Cerebellar cortex (tissue), 1 donor: ENCODE data around the gene MINDY4.

Experiments used
- DNase-seq: peaks from one replicate; pipeline ENCODE4 v3.0.0-alpha.2; 2015; ENCODE audit warnings: low spot score

MINDY4 gene

DNA sequence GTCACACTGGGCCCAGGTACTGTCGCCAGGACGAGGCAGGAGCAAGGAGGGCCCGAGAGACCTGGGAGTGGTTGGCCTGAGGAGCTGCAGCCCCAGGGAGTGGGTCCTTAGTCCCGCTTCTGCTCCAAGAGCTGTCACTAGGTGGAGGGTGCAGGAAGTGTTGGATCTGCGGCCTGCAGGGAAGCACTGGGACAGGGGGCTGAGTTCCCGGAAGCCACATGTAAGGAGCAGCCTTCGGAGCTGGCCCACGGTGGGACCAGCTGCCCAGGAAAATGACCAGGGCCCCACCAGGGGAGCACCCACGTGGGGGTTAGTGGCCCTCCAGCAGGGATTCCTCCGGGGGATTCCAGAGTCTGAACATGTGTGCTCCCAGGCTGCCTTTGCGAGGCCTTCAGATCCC is 131.2 kb downstream of the MINDY4 start:
- DNase-seq: no peak

DNA sequence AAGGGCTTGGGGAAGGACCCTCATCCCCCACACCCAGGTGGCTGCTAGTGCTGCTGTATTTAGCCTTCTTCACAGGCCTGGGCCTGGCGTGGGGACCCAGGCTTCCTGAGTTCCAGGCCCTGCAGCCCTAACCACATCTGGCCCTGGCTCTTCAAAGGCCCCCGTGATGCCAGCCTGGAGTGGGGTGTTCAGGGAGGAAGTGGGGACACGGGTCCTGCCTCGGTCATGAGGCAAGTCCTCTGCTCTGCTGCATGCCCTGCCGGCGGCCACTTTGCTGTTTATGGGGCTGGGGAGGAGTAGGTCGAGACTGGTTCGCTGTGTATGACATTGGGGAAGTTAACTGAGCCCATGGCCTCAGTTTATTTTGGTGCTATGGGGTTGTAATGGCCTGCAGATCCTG is 131.9 kb downstream of the MINDY4 start:
- no peak for DNase-seq

DNA sequence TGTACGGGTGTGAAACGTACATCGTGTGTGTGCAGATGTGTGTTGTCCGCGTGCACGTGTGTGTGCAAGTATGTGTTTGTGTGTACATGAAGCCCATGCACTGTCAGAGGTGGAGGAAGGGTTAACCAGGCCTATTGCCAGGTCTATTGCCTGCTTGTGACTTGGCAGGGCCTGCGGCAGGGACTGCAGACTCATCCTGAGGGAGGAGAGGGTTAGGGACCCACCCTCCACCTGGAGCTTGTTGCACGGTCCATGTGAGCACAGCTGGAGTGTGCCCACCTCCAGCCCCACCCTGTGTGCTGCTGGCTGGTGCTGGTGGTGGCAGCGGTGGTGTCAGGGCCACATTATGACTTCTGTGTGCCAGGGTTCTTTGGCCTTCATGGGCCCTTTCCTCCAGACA is 133.3 kb downstream of the MINDY4 start:
- no peak for DNase-seq

DNA sequence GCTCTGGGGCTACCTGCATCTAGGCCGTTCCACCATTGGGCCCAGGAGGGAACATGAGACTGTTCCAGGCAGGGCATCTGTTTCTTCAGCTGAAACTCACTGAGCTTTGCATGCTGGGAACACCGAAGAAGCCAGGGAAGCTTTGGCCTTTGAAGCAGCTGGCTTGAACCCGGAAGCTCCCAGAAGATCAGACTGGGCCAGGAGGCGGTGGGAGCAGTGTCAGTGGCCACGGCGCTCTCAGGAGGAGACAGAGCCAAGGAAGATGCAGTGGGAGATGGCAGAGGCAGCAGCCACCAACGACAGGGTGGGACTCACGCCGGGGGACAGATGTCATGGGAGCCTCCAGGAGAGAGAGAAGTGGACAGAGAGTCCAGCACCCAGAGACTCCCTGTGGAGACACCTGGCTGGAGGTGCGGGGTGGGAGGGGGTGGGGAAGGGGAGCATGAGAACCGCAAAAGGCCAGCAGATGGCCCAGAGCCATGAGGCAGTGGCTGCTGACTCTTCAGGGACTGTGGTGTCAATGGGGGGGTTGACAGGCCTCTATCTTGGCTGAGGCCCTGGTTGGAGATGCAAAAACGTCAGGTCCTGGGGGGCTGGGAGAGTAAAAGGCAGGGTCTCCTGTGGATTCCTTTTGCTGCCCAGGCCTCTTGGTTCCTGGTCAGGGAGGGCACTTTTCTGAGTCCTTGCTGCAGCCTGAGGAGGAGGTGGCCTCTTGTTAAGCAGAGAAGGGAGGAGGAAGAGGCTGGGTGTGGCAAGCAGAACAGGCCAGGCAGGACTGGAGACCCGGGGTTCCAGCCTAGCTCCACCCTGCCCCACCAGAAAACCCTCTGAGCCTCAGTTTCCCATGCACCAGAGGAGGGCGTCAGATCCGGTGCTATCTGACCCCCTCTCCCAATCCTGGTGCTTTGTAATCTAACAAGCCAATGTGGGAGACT is 134.1 kb downstream of the MINDY4 start:
- DNase-seq: peak; percentile 29

DNA sequence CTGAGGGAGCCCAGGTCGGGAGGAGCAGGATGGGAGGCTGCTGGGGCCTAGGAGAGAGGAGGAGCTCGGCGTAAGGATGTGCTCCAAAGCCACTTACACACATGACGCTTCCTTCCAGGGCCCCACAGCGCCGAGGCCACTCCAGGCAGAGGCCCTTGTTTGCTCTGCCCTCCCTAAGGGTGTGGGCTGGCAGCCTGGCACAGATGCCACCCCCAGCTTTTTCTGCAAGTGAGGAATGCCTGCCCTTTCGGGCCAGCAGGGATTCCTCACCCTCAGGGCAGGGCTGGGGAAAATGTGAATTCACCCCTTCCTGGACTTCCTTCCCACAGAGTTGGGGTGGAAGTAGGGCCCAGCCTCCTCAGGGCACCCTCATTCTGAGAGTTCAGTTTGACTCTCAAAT is 134.8 kb downstream of the MINDY4 start:
- DNase-seq: no peak

DNA sequence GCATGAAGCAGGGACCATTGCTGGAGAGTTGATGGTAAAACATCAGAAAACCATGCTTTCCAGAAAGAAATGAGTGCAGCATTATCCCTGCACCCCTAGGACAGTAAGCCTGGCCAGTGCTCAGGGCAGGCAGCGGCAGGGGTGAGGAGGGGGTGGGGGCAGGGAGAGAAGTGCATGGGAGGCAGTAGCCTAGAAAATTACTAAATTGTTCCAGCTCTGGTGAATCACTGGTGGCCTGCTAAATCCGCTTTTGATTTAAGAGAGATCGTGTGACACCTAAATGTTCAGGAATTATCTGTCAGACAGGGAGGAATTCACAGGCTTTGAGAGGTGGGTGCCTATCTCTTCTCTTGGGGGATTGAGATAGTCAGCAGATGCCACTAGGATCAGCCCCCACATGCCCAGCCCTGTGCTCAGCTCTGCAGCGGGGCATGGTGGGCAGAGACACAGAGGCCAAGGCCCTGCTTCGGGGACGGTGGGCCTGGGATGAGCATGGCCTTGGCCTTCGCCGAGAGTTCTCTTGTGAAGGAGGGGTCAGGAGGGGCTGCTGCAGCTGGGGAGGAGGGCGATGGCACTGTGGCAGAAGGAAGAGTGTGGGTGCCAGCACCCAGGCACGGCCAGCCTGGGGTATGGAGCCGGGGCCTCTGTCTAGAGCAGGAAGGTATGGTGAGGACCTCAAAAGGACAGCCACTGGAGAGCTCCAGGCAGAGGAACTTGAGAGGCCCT is 135.5 kb downstream of the MINDY4 start:
- no peak for DNase-seq

DNA sequence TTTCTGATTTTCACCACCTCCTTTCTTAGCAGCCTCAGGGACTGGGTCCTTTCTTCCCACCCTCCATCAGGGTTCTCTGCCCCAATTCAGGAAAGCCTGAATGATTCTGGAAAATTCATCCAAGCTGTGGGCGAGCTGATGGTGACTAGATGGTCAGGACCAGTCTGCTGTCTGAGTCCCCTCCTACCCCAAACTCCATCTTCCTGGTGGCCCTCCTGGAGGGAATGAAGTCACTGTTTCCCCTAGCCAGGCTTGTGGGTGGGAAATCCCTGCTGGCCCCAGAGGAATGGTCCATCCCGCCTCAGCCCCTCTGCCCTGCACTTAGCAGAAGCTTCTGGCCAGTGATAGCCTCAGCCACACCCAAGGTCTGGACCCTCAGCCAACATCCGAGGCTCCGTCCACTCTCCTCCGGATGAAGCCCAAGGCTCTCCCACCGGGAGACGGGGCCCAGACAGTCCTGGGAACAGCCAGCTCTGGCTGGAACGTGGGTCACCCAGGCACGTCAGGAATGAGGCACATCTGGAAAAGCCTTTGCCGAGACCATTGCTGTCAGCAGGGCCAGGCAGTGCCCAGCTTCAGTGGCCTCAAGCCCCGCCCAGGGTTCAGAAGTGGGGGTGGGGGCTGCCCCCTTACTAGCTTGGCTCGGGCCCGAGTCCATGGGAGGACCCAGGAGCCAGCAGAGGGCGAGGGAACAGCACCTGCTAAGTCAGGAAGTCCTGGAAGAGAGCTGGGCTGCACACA is 136.5 kb downstream of the MINDY4 start:
- DNase-seq: no peak

DNA sequence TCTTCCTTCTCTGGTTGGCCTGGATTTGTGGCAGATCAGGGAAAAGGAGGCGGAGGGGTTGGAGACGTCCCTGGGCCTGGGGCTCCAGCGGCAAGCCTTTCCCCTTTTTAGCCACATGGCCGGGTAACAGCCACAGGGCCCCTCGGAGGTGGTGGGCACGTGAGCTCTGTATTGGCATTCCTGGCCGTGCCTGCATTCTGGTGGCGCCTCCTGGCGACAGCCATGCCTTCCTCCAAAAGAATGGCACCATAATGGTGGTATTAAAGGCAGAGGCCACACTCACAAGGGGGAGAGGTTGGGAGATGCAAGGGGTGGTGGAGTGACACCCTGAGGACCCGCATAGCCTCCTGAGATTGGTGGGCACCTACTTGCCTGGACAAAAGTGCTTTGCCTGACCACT is 137.5 kb downstream of the MINDY4 start:
- no peak for DNase-seq

DNA sequence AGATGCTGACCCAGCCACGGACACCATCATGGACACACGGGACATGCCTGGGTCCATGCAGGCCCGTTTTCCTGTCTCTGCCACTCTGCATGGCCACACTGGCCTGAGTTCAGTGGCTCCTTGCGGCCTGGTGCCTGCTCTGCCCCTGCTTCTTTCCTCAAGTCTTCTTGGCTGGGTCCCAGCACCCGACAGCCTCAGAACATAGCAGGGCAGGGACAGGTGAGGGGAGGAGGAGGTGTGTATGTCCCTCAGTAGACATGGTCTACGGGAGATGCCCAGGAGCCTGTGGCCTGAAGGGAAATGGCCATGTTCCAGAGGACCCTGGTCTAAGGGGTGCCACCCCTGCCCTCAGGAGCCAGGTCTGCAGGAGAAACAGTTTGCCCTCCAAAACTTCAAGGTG is 138.2 kb downstream of the MINDY4 start:
- no peak for DNase-seq

DNA sequence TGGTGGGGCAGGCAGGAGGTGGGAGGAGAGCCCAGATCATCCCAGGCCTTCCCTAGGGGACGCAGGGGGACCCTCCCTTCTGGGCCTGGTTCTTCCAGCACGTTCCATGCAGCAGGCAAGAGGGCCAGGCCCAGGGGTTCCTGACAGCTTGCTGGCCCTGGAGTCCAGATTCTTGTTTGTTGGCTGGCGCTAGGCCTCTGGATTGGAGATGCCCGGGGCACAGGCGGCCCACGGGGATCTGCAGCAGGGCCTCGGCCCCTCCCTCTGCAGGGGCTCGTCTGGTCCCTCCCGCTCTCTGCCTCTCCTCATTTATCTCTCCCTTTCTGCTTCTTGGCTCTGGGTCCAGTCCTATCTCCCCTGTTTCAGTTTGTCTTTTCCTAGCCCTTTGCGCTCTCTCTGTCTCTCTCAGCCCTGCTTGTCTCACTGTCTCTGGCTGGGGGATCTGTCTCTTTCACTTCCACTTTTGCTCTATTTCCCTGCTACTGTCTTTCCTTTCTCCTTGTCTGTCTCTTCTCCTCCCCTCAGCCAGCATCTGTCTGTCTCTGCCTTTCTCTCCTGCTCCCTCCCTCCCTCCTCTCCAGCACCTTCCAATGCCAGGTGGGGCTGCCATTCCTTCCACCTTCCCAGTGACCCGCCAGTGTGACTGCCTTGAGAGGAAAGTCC is 139.3 kb downstream of the MINDY4 start:
- no peak for DNase-seq

DNA sequence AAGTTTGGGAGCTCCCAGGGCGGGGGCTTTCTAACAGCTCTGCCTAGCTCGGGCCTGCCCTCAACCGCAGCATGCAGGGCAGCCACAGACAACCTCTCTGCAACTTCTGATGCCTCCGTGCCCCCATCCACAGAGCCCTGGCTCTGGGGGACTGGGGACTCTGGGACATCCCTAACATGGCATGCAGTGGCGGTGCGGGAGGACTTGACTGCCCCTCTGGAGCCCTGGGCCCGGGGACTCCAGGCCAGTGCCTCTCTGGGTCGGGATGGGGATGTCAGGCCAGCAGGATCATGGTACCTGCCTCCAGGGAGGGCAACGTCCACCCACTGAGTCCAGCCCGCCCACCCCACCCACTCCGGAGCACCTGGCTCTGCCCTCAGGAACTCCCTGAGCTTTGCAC is 139.9 kb downstream of the MINDY4 start:
- DNase-seq: no peak

DNA sequence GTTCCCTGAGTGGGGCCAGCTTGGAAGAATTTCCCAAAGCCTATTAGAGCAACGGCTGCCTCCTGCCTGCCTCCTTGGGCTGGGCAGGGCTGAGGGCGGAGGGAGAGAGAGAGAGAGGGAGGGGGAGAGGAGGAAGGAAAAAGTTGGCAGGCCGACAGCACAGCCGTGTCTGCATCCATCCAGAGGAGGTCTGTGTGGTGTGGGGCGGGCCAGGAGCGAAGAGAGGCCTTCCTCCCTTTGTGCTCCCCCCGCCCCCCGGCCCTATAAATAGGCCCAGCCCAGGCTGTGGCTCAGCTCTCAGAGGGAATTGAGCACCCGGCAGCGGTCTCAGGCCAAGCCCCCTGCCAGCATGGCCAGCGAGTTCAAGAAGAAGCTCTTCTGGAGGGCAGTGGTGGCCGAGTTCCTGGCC is 140.3 kb downstream of the MINDY4 start, which contains the start of gene AQP1:
Gene AQP1 (plus strand): TSS at position 293 of the 409 bp plus-strand sequence. CDS start 57 bp downstream, at position 350.
- no peak for DNase-seq

DNA sequence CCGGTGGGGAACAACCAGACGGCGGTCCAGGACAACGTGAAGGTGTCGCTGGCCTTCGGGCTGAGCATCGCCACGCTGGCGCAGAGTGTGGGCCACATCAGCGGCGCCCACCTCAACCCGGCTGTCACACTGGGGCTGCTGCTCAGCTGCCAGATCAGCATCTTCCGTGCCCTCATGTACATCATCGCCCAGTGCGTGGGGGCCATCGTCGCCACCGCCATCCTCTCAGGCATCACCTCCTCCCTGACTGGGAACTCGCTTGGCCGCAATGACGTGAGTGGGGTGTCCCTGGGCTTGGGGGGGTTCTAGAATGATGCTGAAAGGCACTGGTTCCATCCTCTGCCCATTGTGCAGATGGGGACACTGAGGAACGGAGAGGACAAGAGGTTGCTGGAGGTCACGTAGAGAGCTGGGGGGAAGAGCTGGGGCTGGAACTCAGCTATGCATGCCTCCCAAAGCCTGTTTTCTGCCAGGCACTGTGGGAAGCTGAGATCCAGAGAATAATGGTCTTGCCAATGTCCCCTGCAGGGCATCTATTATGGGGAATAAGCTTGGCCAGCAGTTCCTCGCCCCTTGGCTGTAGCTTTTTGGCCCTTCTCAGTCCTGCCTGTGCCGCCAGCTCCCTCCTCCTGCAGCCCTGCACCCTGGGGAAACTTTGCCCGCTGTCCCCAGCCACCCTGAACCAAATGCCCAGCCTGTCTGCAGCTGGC is 141.0 kb downstream of the MINDY4 start:
- peak; percentile 29 for DNase-seq

DNA sequence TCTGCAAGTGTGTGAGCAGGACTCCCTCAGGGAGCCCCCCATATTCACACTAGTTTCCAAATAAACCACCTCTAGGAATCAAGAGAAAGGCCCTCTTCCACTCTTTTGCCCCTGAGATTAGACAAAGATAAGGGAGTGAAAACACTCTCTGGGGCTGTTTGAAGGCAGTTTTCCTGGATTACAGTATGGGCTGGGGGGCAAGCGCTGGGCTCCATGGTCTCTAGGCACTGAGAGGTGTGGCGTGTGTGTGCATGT is 141.4 kb downstream of the MINDY4 start:
- no peak for DNase-seq

DNA sequence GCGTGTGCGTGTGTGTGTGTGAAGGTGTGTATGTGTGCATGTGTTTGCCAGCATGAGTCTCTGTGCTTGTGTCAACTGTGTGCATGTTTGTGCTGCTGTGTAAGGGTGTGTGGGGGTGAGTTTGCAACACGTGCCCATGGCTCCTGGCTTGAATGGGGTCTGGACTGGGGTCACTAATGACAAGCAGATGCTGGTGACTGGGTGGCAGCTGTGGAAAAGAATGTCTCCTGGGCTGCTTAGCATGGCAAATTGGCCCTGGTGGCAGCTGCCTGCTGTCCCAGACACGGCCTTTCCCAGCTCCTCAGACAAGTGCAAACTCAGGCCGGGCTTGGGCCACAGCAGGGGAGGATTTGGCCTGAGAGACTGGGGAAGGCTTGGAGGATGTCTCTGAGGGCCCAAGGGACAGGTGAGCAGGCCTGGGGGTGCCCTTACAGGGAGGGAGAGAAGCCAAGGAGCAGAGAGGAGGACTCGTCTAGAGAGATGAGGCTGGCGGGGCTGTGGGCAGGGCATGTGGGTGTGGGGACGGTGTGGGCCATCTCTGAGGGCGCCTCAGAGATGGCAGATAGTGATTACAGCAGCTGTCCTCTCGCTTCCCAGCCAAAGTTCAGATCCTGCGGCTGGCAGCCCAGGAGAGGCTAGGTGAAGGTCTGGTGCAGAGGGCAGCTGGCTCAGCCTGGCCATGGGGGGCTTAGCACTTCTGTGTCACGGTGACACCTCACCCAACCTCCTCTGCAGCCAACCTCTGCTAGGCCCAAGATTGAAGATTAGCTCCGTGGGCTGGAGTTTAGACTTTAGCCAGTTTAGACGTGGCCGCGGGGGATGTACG is 142.0 kb downstream of the MINDY4 start:
- DNase-seq: no peak

DNA sequence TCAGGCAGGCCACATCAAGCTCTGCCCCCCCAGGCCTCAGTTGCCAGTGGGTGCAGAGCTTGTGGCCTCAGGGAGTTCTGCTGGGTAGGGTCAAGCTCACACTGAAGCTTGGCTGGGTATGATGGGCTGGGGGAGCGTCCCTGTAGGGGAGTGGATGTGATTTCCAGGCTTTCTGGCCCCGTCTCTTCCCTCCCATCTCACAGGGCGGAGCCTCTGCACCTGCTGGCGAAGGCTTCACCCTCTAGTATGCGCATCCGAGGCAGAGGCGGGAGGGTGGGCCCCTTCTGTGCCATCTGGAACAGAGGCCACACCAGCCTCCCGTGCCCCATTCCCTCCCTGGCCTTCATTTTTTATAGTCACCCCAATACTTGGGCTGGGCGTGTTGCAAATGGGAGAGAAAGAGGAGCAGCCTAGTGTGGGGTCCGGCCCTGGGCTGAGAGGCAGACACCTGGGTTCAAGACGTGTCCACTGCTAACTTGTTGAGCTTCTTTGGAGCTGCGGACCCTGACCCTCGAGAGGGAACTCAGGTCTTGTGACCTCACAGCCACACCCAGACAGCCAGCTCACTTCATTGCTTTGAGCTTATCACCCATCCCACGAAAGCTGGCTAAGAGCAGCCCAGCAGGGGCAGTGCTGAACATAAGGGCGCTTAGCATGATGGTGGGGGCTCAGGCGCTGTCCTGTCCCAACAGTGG is 142.8 kb downstream of the MINDY4 start:
- no peak for DNase-seq

DNA sequence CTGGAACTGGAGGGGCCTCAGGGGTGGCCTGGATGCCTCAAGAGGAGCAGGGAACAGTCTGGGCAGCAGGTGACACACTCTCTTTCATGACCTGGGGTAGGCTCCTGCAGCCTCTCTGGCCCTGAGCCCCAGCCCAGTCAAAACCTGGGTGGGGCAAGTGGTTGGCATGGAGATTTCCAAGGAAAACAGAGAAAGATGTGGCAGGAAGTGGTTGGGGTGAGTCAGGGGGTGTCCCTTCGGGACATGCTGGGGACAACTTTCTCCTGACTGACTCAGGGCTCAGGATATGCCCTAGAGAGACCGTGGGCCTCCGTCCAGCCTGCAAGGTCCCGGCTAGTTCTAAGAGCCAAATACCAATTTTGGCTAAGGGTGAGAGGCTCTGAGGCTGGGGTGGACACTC is 143.4 kb downstream of the MINDY4 start:
- no peak for DNase-seq

DNA sequence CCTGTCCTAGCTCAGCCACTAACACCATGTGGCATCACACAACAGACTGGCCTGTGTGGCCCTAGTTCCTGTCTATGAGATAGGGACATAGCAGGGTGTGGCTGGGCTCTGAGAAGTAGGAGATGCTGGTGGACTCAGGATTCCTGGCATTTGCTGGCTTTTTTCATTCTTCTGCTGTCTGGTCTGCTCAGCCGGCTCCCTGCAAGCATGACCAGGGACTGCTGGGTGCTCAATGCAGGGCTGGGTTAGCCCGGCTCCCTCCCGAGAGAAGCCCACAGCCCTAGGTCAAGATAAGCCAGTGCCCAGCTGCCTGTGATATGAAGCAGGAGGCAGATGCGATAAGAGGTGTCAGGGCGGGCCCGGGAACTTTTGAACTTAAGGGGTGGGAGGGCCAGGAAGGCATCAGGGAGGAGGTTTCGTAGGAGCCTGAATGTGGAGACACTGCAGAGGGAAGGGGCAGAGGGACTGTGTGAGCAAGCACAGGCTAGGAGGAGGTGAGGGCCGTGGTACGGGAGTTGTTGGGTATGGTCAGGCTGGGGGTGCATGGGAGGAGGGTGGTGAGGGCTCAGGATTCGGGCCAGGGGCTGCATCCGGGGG is 143.9 kb downstream of the MINDY4 start:
- DNase-seq: no peak

DNA sequence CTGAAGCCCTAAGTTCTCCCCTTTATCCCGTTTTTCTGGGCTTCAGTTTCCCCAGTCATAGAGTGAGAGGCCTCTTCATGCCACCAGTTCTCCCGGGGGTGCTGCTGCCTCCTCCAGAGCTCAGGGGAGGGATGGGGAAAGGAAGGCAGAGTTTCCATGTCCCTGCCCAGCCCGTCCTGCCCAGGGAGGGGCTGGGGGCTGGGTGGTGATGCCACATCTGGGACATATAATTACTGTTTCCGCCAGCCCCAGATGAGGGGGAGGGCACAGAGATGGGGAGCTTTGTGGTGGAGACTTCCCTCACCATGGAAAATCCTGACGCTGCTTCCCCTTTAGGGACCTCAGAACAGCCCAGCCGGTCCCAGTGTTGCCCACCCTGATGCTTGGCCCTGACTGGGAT is 144.5 kb downstream of the MINDY4 start:
- no peak for DNase-seq

DNA sequence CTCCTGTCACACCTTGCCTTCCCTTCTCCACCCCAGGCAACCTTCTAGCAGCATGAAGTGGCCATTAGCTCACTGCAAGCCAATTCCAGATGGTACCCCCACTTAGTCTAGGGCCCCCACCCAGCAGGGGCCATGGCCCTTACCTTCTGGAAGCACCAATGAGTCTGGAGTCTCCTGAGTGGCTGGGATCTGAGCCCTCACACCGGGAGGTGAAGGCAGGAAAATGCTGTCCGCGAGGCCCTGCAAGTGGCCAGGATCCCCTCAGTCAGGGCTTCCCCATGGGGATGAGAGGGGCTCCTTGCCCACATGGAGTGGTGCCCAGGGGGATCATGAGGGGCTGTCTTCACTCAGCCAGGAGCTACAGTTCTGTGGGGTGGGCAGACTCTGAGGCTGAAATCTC is 145.0 kb downstream of the MINDY4 start:
- DNase-seq: no peak
